H9 (cell line): ENCODE measurements around the gene FBXO41. TPM values are rescaled to one million over a fixed set of nuclear protein-coding genes. Genes with fewer than 3 reads are reported as not detected.
A peak's percentile ranks its signal among the peaks of the same experiment; 100 is the strongest.

Experiments used
- DNase-seq: peaks from one replicate; pipeline ENCODE4 v3.0.0-alpha.2; 2017
- H2AFZ ChIP-seq: one replicate; pipeline ENCODE4 v1.6.1; 2013; ENCODE audit warnings: mild to moderate bottlenecking, low read length, control low read depth, moderate library complexity
- H2AK5ac ChIP-seq: 2 replicates; pipeline ENCODE4 v1.6.1; 2013; ENCODE audit warnings: low read length, control low read depth, mixed read lengths; ENCODE audit not compliant: insufficient read length
- H2BK120ac ChIP-seq: one replicate; pipeline ENCODE4 v1.6.1; 2013; ENCODE audit warnings: low read depth, mild to moderate bottlenecking, low read length, control low read depth, inconsistent platforms; ENCODE audit not compliant: poor library complexity, severe bottlenecking
- H2BK12ac ChIP-seq: 2 replicates; pipeline ENCODE4 v1.6.1; 2013; ENCODE audit warnings: low read length, control low read depth, mixed read lengths, low read depth; ENCODE audit not compliant: insufficient read length
- H2BK15ac ChIP-seq: 2 replicates; pipeline ENCODE4 v1.6.1; 2013; ENCODE audit warnings: low read depth, low read length, control low read depth
- H2BK20ac ChIP-seq: one replicate; pipeline ENCODE4 v1.6.1; 2013; ENCODE audit warnings: low read depth, mild to moderate bottlenecking, low read length, control low read depth, inconsistent platforms; ENCODE audit not compliant: poor library complexity, severe bottlenecking
- H2BK5ac ChIP-seq: 2 replicates; pipeline ENCODE4 v1.6.1; 2013; ENCODE audit warnings: low read length, control low read depth, mixed read lengths; ENCODE audit not compliant: insufficient read length
- H3K14ac ChIP-seq: 2 replicates; pipeline ENCODE4 v1.6.1; 2013; ENCODE audit warnings: low read length, control low read depth; ENCODE audit not compliant: insufficient read depth
- H3K18ac ChIP-seq: 2 replicates; pipeline ENCODE4 v1.6.1; 2013; ENCODE audit warnings: low read depth, mild to moderate bottlenecking, mixed read lengths, low read length, control low read depth; ENCODE audit not compliant: insufficient read length
- H3K23ac ChIP-seq: 2 replicates; pipeline ENCODE4 v1.6.1; 2013; ENCODE audit warnings: low read length, control low read depth, mixed read lengths, low read depth; ENCODE audit not compliant: insufficient read length
- H3K23me2 ChIP-seq: 2 replicates; pipeline ENCODE4 v1.6.1; 2013; ENCODE audit warnings: low read depth, mild to moderate bottlenecking, mixed read lengths, low read length, control low read depth; ENCODE audit not compliant: insufficient read length, poor library complexity, severe bottlenecking
- H3K27ac ChIP-seq: 2 replicates; pipeline ENCODE4 v1.5.1; 2013; ENCODE audit warnings: low read length, control low read depth, mixed read lengths, low read depth; ENCODE audit not compliant: insufficient read length
- H3K27me3 ChIP-seq: 2 replicates; pipeline ENCODE4 v1.6.1; 2013; ENCODE audit warnings: low read length, control low read depth, inconsistent platforms; ENCODE audit not compliant: insufficient read depth
- H3K4ac ChIP-seq: 2 replicates; pipeline ENCODE4 v1.6.1; 2013; ENCODE audit warnings: low read depth, mild to moderate bottlenecking, control low read depth, inconsistent platforms, low read length, moderate library complexity
- H3K4me1 ChIP-seq: 2 replicates; pipeline ENCODE4 v1.6.1; 2013; ENCODE audit warnings: low read length, control low read depth, inconsistent platforms; ENCODE audit not compliant: insufficient read depth
- H3K4me2 ChIP-seq: 2 replicates; pipeline ENCODE4 v1.6.1; 2013; ENCODE audit warnings: low read length, control low read depth, mixed read lengths; ENCODE audit not compliant: insufficient read length, insufficient read depth
- H3K56ac ChIP-seq: 2 replicates; pipeline ENCODE4 v1.6.1; 2013; ENCODE audit warnings: low read depth, mild to moderate bottlenecking, mixed read lengths, low read length, control low read depth; ENCODE audit not compliant: insufficient read length
- H3K79me1 ChIP-seq: 2 replicates; pipeline ENCODE4 v1.6.1; 2013; ENCODE audit warnings: low read depth, mild to moderate bottlenecking, moderate library complexity, low read length, control low read depth, inconsistent platforms; ENCODE audit not compliant: insufficient read depth, poor library complexity, severe bottlenecking
- H3K79me2 ChIP-seq: 2 replicates; pipeline ENCODE4 v1.6.1; 2013; ENCODE audit warnings: low read length, control low read depth, inconsistent platforms; ENCODE audit not compliant: insufficient read depth
- H3K9ac ChIP-seq: 2 replicates; pipeline ENCODE4 v1.6.1; 2013; ENCODE audit warnings: low read length, control low read depth, mixed read lengths; ENCODE audit not compliant: insufficient read length; ENCODE audit errors: extremely low read depth
- H3K9me3 ChIP-seq: one replicate; pipeline ENCODE4 v1.6.1; 2013; ENCODE audit warnings: low read depth, low read length, inconsistent platforms; ENCODE audit not compliant: control insufficient read depth
- H3T11ph ChIP-seq: one replicate; pipeline ENCODE4 v1.6.1; 2013; ENCODE audit warnings: mild to moderate bottlenecking, low read length, control low read depth, inconsistent platforms
- H4K20me1 ChIP-seq: one replicate; pipeline ENCODE4 v1.6.1; 2013; ENCODE audit not compliant: control insufficient read depth, insufficient read length, insufficient read depth
- H4K5ac ChIP-seq: 2 replicates; pipeline ENCODE4 v1.6.1; 2013; ENCODE audit warnings: low read depth, mild to moderate bottlenecking, mixed read lengths, low read length, control low read depth; ENCODE audit not compliant: insufficient read length
- H4K8ac ChIP-seq: replicated peaks from 2 replicates; pipeline ENCODE4 v1.6.1; 2013; ENCODE audit warnings: low read length, control low read depth, mixed read lengths, low read depth; ENCODE audit not compliant: insufficient read length
- H4K91ac ChIP-seq: 2 replicates; pipeline ENCODE4 v1.6.1; 2013; ENCODE audit warnings: low read depth, mild to moderate bottlenecking, moderate library complexity, mixed read lengths, low read length, control low read depth; ENCODE audit not compliant: insufficient read length
- H3K27ac Mint-ChIP-seq, 3 experiments: 2 replicates in 2 of 3; 3 replicates in 1 of 3; pipeline ENCODE4 v1.8.0; 2020 to 2021; ENCODE audit warnings: mixed read lengths in 3 of 3, mild to moderate bottlenecking in 1 of 3, moderate library complexity in 1 of 3
- H3K27me3 Mint-ChIP-seq: 2 replicates; pipeline ENCODE4 v1.8.0; 2021; ENCODE audit warnings: low read depth, mild to moderate bottlenecking, moderate library complexity, mixed read lengths
- H3K36me3 Mint-ChIP-seq, 3 experiments: 2 replicates in 2 of 3; 3 replicates in 1 of 3; pipeline ENCODE4 v1.8.0; 2020 to 2021; ENCODE audit warnings: low read depth in 3 of 3, mixed read lengths in 3 of 3; ENCODE audit not compliant: insufficient read depth in 1 of 3
- H3K4me1 Mint-ChIP-seq, 2 experiments: 2 replicates each; pipeline ENCODE4 v1.8.0; 2020; ENCODE audit warnings: mixed read lengths in 2 of 2
- H3K4me3 Mint-ChIP-seq, 2 experiments: 2 replicates in 1 of 2; 3 replicates in 1 of 2; pipeline ENCODE4 v1.8.0; 2020 to 2021; ENCODE audit warnings: mild to moderate bottlenecking in 2 of 2, mixed read lengths in 2 of 2, moderate library complexity in 1 of 2
- H3K9me3 Mint-ChIP-seq, 2 experiments: 2 replicates in 1 of 2; 3 replicates in 1 of 2; pipeline ENCODE4 v1.8.0; 2020; ENCODE audit warnings: mild to moderate bottlenecking in 2 of 2, mixed read lengths in 2 of 2, moderate library complexity in 1 of 2
- CTCF ChIP-seq: fragments of 200-600 bp; sonication (generic); conservative IDR thresholded peaks from 3 replicates; pipeline ENCODE4 v1.8.0; 2021; ENCODE audit warnings: antibody characterized with exemption, mild to moderate bottlenecking
- WGBS: extraction: QIAGEN DNeasy Blood & Tissue Kit; methylation state at CpG from one replicate; pipeline ENCODE4 v1.1.7; 2013; ENCODE audit warnings: missing lambda C conversion rate, low lambda C conversion rate, mixed read lengths; ENCODE audit not compliant: insufficient read length; ENCODE audit errors: extremely low coverage; 5-methylcytosine and 5-hydroxymethylcytosine counted together
- total RNA-seq: library from RNA; stranded (reverse); gene quantifications from 2 replicates; pipeline ENCODE4 v1.2.1, GENCODE V29; 2021

The FBXO41 gene
- total RNA-seq, 1 experiment from 2014 or later: 16.2 TPM

- Histone ChIP-seq H3K4ac (no peak within 1 kb of the TSS; the same call in 1 of the 2 replicates), H3K79me1 (no peaks in the 10 kb centered on the region), H3K4me1 (peaks cover 8% of the 10 kb centered on the region; the same call in 1 of the 2 replicates), H3K56ac (no peak within 1 kb of the TSS), H3K9me3 (no peaks in the 10 kb centered on the region), H3K79me2 (peaks cover 38% of the 10 kb centered on the region), H3T11ph (no peak within 1 kb of the TSS), H2BK15ac (no peak within 1 kb of the TSS), H3K23ac (no peak within 1 kb of the TSS), H2BK12ac (no peak within 1 kb of the TSS), H3K27ac (no peak within 1 kb of the TSS), H3K9ac (peak within 1 kb of the TSS; percentile 94), H2BK120ac (no peak within 1 kb of the TSS), H3K14ac (peak within 1 kb of the TSS; percentile 83), H3K18ac (peak within 1 kb of the TSS; percentile 86), H3K27me3 (no peaks in the 10 kb centered on the region), H3K4me2 (peak within 1 kb of the TSS; percentile 96), H2BK5ac (no peak within 1 kb of the TSS), H4K91ac (no peak within 1 kb of the TSS), H3K23me2 (peaks cover 14% of the 10 kb centered on the region), H4K20me1 (no peaks in the 10 kb centered on the region), H4K5ac (no peak within 1 kb of the TSS), H2BK20ac (no peak within 1 kb of the TSS), H2AK5ac (no peak within 1 kb of the TSS), H4K8ac (no peak within 1 kb of the TSS), H2AFZ (peak within 1 kb of the TSS; percentile 11)
- DNase-seq: peak; percentile 89
- no peaks in the 10 kb centered on the region; the same call in 1 of the 2 replicates for H3K27me3 Mint-ChIP-seq
- peak within 1 kb of the TSS; percentile 97 to 99 for H3K4me3 Mint-ChIP-seq
- peaks cover 34 to 35% of the 10 kb centered on the region in 2 experiments for H3K4me1 Mint-ChIP-seq
- H3K9me3 Mint-ChIP-seq: no peaks in the 10 kb centered on the region
- no CpG with 5 or more reads among the region's 69 CpGs for WGBS
- peak within 1 kb of the TSS; percentile 91 to 96 (median 95) for H3K27ac Mint-ChIP-seq
- peaks cover 6 to 24% (median 12%) of the 10 kb centered on the region in 3 experiments for H3K36me3 Mint-ChIP-seq
- no peak for TF ChIP-seq CTCF
These were observed 50.1 kb downstream of the FBXO41 start, which contains the start of gene CCT7 for GRCh38 chr2:73233932-73234832. Gene CCT7 (plus strand): TSS chr2:73234308. CDS start chr2:73234379, 71 bp downstream.
